Measurements from ENCODE around the gene RAPGEF1.
"Not testable (repeated sequence)": the region's sequence is repeated elsewhere in the genome, so short reads cannot be mapped to it uniquely, and the experiment has no call there.

Gene RAPGEF1

GRCh38 chr9:131727795-131728545 lies 11.9 kb downstream of the RAPGEF1 start:
- no peak for DNase-seq

GRCh38 chr9:131727184-131727759 lies 12.6 kb downstream of the RAPGEF1 start:
- no peak for DNase-seq

- DNase-seq, result no peak
These were observed 15.2 kb downstream of the RAPGEF1 start for GRCh38 chr9:131724683-131725082.

DNA sequence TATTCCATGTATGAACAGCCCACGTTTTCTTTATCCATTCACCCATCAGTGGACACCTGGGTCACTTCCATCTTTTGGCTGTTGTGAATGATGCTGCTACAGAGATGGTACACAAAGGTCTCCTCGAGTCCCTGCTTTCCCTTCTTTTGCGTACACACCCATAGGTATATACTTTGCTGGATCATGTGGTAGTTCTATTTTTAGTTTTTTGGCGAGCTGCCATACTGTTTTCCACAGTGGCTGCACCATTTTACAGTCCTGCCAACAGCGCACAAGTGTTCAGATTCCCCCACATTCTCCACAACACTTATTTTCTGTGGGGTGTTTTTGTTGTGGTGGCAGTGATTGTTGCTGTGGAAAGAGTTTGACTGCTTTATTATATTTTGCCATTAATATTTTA lies 16.2 kb downstream of the RAPGEF1 start:
- no peak for DNase-seq

GRCh38 chr9:131722255-131722654 lies 17.6 kb downstream of the RAPGEF1 start:
- no peak for DNase-seq

DNA sequence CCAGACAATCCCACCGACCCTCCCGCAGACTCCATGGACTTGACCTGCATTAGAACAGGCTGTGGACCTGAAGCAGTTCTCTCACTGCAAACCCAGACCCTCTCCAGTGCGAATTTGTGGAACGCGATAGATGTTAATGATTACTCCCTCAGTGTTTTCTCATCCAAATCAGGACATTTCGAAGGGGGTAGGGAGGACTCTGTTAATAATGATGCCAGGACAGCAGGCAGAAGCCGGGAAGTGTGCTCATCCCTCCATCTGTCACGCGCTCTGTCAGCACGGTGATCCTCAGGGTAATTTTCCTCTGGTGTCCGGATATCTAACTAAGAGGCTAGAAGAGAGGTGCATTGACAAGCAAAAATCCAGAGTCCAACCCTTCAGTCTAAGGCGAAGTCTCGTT lies 18.8 kb downstream of the RAPGEF1 start:
- no peak for DNase-seq

GRCh38 chr9:131720330-131720729 lies 19.5 kb downstream of the RAPGEF1 start:
- DNase-seq, result no peak

GRCh38 chr9:131719262-131719908 lies 20.5 kb downstream of the RAPGEF1 start:
- DNase-seq, result no peak

- no peak for DNase-seq
These were observed 22.0 kb downstream of the RAPGEF1 start for GRCh38 chr9:131717719-131718460.

DNA sequence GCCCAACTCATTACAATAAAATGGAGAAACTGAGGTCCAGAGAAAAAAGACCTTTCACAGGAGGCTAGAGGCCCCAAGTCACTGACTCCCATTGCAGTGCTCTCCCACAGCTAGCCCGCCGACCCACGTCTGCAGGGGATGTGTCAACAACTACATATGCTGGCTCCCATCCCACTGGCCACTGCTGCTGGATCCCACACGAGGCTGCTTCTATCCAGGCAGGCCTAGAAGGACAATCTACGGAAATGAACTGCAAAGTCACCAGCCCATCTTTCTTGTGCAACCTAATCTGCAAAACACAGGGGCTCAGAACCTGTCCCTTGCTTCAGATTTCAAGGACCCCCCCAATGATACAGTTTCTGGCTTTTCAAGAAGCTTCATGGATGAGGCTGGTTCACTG lies 24.0 kb downstream of the RAPGEF1 start:
- DNase-seq, result no peak

GRCh38 chr9:131714821-131715220 lies 25.1 kb downstream of the RAPGEF1 start:
- no peak for DNase-seq

- no peak for DNase-seq
These were observed 25.7 kb downstream of the RAPGEF1 start for GRCh38 chr9:131714161-131714646.

DNA sequence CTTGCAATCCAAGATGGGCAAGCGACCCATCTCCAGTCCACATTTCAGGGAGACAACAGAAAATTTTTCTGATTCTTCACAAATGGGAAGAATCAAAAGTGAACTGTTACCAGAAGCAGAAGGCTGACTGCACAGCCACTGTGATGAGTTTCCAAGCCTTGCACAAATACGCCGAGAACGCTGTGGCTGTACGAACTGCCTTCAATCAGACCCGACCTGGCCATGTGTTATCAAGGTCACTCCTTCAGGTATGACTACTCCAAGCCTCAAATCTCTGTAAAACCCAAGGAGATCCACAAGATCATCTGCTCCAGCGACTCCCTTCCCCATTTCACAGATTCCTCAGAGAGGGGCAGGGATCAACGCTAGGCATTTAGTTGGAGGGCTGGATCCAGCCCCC lies 26.9 kb downstream of the RAPGEF1 start:
- no peak for DNase-seq

DNA sequence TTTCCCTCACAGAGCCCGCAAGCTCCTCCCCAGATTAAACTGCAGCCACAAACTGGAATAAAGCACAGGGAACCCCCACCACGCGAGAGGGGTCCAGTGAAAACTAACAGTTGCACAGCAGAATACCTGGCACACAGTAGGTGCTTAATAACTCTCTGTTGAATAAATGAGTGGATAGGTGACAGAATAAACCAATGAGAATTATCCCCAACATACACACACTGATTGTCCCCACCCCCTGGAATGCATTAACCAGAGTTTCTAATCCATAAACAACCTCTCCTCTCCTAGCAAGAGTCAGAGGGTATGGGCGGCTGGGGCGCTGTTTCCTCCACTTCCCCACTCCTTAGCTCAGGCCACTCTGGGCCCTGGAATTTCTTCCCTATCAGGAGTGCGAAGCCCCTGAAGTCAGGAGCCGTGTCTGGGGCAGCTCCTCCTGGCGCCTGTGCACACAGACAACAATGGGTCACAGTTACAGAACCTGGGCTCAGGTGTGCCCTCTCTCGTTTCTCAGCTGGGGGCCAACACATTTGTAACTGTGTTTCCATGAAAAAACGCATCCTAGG lies 27.6 kb downstream of the RAPGEF1 start:
- no peak for DNase-seq

DNA sequence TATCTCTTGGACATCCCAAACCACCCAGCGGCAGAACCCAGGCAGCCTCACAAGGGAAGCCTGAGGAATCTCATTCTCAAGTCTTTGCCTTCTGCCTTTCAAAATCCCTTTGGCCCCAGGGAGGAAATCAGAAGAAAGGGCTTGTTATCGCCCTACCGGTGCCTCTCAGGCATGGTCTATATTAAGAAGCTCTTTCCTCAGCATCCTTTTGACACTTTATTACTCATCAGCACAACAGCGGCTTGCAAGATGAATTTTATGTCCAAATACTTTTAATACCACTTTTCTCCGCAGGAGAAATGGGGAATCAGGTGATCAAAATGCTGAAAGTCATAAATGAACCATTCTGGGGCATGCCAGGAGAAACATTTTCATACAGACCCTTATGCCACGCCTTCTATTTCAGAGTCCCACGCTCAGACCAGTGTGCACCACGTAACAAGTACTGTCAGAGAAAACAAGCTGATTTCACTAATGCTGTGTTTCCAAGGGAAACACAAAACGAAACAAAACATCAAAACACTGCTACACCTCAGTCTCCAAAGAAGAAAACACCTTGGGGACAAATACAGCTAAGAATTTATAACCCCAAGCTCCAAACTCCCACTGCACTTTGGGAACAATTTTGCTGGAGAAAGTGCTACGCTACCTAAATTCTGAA lies 30.0 kb downstream of the RAPGEF1 start:
- no peak for DNase-seq

DNA sequence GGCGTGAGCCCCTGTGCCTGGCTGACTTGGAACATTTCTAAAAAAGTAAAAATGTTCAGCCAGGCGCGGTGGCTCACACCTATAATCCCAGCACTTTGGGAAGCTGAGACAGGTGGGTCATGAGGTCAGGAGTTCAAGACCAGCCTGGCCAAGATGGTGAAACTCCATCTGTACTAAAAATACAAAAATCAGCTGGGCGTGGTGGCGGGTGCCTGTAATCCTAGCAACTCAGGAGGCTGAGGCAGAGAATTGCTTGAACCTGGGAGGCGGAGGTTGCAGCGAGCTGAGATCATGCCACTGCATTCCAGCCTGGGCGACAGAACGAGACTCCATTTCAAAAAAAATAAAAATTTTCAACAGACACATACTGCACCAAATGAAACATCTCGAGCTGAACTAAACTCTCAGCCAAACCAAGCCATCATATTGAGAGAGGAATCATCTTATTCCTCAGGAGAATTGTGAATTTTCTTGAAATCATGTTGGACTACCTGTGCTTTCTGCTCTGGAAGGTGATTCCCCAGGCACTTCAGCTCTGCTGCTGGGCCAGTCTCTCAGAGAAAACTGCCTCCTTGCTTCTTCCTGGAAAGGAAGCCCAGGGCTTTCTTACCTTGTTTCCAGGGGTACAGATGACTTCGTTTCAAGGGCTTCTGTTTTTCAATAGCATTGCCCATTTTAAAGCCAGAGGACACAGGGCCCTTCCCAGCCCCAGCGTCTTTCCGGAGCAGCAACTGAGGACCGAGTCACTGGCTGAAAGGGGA lies 30.7 kb downstream of the RAPGEF1 start:
- not testable (repeated sequence) for DNase-seq

GRCh38 chr9:131708226-131709002 lies 31.5 kb downstream of the RAPGEF1 start:
- no peak for DNase-seq

DNA sequence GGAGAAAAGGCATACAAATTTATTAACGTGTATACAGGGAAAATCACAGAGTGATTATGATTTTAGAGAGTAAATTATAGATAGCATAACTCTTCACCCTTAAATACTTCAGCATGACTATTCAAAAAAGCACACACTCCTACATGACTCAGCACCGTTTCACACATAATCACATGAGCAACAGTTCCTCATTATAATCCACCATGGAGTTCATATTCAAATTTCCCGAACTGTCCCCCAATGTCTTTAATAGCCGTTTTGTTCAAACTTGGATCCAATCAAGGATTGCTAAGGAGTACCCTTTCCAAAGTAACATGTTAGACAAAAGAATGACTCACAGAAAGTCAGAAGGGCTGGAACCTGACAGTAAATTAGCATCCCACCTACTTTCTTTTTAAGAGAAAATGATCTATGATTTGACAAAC lies 32.1 kb downstream of the RAPGEF1 start:
- no peak for DNase-seq

DNA sequence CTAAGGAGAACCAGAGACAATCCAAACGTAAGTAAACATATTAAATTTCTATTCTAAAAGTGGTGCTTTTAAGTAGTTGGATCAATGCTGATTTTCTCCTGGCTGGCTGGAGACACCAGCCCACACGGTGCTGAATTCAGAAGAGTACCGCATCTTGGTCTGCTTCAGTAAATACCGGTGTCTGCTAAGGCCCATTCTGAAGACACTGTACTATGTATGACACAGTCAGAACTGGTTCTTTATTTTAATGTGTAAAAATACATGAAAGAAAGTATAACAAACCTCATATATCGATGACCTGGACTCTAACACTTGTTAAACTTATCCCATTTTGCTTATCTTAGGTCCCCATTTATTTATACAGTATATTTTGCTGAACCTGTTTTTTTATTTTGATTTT lies 32.8 kb downstream of the RAPGEF1 start:
- no peak for DNase-seq

- no peak for DNase-seq
These were observed 33.3 kb downstream of the RAPGEF1 start for GRCh38 chr9:131706608-131706970.

DNA sequence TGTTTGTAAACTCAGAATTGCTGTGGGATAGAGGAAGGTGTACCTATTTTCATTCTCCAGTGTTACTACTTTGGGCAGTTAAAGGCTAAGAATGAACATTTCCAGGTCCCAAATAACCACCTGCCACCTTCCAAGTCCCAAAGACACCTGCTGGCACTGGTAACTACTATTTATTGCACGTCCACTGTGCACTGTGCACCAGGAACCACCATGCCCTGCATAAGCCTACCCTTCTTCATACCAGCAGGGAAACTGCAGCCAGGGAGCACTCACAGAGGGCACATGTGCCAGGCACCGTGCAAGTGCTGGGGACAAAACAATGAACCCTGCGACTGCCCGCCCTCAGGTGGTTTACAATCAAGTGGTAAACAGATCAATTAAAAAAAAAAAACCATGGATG lies 34.9 kb downstream of the RAPGEF1 start:
- DNase-seq, result no peak

All from effector CD8-positive, alpha-beta T cell (primary cell).